ENCODE data around the gene CCDC186.

DNA sequence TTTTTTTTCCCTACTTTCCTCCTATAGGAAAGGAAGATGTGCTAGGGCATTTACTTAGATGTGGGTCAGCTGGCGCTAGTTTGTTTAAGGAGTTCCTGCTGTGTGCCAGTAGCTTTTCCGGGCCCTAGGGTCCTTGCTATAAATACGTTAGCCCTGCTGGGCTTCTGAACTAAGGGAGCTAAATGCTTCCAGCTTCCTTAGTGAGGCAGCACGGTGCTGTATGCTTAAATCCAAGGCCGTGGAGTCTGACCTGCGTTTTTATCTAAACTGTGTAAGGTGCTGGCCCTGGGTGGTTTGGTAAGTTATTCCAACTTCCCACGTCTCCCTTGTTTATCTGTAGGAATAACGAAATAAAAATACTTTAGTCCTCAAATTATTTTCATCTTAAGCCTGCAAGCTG lies 5.7 kb upstream of the CCDC186 start:
- TF ChIP-seq POLR2A (IDR thresholded peaks at IDR 0.05; ENCODE audit: low read length) (no peak), GATA1 (IDR thresholded peaks at IDR 0.05; ENCODE audit: low read depth, low read length) (no peak)

All from erythroblast (primary cell).